GM12892 (cell line): ENCODE results near the gene NGEF.

Experiments
- DNase-seq: peaks from one replicate; pipeline ENCODE4 v3.0.0; 2011; ENCODE audit not compliant: insufficient read length
- FAIRE-seq: peaks from 2 replicates; lab custom pipeline; 2011; peaks lifted over from hg19 to GRCh38; lab: Jason Lieb, UNC
- POLR2A ChIP-seq: IDR thresholded peaks from 2 replicates; pipeline ENCODE4 v1.6.1; 2011; ENCODE audit warnings: low read depth, low read length, control low read depth
- POLR2AphosphoS5 ChIP-seq: IDR thresholded peaks from 2 replicates; pipeline ENCODE4 v1.6.1; 2011; ENCODE audit warnings: low read depth, low read length, control low read depth
- TAF1 ChIP-seq: IDR thresholded peaks from 2 replicates; pipeline ENCODE4 v1.6.1; 2011; ENCODE audit warnings: low read depth, mild to moderate bottlenecking, control low read depth, low read length, borderline replicate concordance

NGEF gene

DNA sequence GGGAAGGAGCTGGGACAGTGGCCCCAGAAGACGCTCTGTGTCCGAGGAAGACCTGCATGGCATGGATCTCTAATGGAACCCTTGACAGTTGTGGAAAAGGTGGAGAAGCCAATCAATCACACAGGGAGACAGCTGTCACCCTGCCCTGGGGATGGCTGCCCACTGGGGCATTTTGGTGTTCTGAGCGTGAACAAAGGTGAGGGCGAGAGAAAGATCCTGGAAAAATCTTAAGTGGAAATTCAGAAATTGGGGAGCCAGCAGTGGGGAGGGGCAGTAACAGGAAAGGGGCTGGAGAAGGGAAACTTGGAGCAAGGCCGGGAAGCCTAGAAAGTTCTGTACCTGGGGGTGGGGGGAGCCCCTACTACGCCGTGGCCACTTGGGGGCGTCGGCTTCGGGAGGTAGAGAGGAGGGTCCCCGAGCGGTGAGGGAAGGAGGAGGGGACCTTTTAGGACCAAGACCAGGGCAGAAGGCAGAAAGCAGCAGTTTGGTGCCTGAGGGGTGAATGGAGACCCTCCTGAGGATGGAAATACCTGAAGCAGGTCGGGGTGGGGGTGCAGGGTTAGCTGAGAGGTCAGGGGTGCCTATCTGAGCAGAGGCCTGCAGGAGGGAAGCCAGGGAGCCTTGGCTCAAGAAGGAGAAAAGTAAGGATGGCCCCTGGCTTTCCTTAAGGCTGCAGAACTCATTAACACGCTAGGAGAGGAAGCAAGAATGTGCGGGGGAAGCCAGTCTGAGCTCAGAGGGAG is 30.0 kb downstream of the NGEF start:
- FAIRE-seq, result no peak

DNA sequence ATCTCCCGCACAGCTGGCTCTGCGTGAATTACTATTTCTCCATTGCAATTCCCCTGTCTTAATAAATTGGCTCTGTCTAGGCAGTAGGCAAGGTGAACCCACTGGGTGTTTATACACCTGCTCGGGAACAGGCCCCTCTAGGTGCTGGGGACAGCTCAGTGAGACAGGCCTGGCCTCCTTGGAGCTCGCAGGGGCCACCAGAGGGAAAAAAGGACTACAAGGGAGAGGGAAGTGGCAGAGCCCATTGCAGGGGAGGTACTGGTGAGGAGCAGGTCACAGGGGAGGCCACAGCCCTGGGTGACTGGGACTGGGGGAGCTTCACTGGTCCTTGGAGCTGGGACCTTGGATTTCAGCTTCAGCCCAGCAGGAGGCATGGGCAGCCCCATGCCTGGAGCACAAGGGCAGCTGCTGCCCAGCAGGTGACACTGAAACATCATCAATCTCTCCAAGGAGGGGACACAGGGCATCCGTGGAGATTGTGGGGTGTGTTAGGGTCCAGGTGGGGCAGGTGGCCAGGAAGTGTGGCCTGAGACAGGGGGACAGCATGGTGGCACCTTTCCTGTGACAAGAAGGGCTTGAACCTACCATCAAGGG is 31.2 kb downstream of the NGEF start:
- TF ChIP-seq TAF1 (no peak), POLR2AphosphoS5 (no peak), POLR2A (no peak)
- no peak for FAIRE-seq
- DNase-seq, result no peak

More for the DNA sequence above, 30.0 kb downstream of the NGEF start:
- no peak for DNase-seq
- TF ChIP-seq POLR2A (no peak), TAF1 (no peak), POLR2AphosphoS5 (no peak)

DNA sequence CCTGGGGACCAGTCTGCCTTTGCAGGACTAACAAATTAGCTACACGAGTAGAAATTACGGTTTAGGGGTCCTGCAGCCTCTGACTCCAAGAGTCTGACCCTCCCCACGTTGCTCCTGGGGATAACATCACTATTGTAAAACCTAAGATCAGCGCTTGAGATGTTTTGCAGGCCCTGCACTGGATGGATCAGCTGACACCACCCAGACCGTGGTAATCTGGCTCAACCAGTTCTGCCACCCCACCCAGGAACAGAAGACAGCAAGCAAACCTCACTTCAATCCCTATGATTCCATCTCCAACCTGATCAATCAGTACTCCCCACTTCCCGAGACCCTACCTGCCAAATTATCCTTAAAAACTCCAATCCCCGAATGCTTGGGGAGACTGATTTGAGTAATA is 31.7 kb downstream of the NGEF start:
- FAIRE-seq (no peak), DNase-seq (no peak)
- TF ChIP-seq POLR2A (no peak), TAF1 (no peak), POLR2AphosphoS5 (no peak)

DNA sequence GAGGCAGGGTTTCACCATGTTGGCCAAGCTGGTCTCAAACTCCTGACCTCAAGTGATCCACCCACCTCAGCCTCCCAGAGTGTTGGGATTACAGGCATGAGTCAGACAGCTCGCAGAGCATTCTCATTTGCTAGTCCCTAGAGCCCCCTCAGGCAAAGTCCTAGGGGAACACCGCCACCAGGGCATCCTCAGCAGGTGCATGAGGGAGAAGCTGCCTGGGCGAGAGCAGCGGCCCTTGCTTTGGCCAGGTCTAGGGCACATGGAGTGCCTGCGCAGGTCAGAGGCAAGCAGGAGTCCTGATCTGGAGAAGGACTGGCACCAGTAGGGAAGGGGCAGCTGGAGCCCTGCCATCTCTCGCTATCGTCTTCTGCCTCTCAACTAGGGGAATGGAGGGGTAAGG is 32.4 kb downstream of the NGEF start:
- no peak for TF ChIP-seq POLR2AphosphoS5
- no peak for TF ChIP-seq POLR2A
- no peak for TF ChIP-seq TAF1
- DNase-seq, result no peak
- FAIRE-seq, result no peak

DNA sequence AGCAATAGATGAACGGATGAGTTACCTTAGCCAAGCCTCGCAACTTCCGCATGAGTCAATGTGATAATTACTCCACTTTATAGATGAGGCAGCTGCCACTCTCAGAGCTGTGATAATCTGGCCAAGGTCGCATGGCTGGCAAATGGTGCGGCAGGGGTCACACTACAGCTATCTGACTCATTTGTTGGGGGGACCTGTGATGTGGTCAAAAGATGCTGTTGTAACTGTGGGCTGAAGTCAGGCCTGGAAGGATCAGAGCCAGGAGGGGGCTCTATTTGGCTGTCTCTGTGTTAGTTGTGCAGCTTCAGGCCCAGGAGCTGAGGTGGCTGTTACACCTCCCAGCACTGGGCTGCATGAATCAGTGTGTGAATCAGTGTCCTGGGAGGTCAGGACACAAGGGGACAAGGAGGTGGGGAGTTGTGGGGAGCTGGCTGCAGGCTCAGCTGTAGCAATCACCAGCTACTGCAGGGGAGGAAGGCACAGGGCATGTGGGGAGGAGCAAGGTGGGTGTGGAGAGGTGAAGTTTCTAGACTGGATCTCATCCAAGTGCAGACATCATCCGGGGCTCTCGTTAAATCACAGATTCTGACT is 33.1 kb downstream of the NGEF start:
- no peak for DNase-seq
- TF ChIP-seq POLR2AphosphoS5 (no peak), POLR2A (no peak), TAF1 (no peak)
- no peak for FAIRE-seq

DNA sequence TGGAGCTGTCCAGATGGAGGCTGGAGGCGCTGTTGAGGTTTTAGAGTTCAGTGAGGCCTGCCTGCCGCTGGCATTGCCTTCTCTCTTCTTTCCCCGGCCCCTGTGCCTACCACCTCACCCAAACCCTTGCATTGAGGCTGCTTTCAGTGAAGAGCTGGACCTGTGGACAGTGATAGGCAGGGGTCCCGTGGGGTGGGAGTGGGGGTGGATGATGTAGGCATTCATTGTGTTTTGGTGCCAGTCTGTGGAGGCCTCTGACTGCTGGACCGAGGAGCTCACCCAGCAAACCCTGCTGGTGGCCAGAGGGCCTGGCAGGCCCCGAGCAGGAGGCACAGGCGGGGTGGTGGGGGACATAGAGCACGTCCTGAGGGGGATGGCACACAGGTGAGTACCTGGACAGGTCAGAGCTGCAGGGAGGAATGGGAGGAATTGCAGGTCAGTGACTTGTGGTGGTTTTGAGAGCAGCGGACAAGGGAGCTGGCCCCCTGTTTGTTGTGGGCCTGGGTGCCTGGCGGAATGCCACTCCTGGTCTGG is 35.6 kb downstream of the NGEF start:
- DNase-seq, result no peak
- no peak for TF ChIP-seq POLR2AphosphoS5
- no peak for TF ChIP-seq POLR2A
- no peak for TF ChIP-seq TAF1
- no peak for FAIRE-seq

DNA sequence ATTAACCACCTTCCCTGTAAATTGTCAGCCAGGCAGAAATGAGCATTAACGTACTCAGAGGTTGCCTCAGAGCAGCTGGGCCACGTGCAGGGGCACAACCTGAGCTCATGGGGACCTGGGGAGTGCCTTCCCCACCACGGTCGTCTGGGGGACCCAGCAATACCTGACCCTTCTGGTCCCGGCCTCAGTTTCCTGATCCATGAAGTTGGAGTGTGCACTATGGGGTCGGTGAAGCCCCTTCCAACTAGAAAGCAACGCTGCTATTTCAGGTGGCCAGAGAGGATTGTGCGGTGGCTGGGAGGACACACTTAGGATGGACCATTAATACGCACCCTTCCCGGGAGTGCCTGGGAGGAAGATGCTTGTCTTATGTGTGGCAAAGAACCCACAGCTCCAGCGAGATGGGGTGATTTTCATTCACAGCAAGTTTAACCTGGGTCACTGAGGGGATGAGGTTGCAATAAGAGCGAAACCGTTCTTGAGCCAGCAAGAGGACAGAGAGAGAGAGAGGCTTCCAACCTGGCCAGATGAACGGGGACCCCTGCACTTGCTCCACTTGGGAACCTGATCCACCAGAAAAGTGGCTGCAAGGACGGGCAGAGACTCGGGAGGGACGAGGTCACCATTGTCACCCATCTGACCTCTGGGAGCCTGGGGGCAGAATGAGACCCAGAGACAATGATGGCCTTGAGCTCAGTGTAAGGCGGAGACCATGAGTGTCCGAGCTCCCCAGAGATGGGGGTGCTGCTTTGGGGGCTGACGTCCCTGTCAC is 36.2 kb downstream of the NGEF start:
- no peak for FAIRE-seq
- DNase-seq, result no peak
- no peak for TF ChIP-seq POLR2A
- TF ChIP-seq TAF1, result no peak
- no peak for TF ChIP-seq POLR2AphosphoS5

DNA sequence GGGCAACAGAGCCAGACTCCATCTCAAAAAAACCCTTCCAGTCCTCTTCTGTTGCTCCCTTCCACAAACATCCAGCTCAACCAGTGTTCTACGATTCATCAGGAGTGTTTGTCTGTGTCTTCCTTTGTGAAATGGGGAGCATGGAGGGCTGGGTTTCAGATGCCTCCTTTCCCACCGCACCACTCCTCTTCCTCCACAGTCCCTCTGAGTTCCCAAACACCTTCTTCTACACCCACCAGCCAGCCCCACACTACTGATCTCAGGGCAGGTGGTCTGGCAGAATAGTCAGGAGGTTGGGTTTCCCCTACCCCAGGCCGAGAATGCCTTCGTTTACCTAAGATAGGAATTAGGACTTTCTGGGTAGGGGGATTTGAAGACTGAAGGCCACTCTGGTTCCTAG is 36.9 kb downstream of the NGEF start:
- FAIRE-seq (no peak), DNase-seq (no peak)
- TF ChIP-seq TAF1, result no peak
- no peak for TF ChIP-seq POLR2A
- TF ChIP-seq POLR2AphosphoS5, result no peak

DNA sequence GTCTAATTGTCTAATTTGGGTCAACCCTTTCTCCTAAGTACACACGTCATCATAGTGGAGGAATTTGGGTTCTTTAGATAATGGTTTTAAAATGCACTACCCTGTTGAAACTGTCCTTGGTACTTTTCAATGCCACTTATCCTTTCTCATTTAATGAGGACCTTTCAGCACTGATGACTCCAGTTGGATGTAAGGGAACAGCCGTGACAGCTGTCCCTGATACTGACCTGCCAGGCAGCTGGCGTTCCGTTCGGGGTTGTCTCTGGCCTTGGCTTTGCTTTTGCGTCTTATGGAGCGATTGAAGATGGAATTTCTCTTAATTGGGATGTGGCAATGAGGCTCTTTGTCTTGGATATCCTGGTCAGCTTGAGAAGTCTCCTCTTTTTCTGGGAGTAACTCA is 38.7 kb downstream of the NGEF start:
- no peak for TF ChIP-seq POLR2A
- TF ChIP-seq TAF1, result no peak
- TF ChIP-seq POLR2AphosphoS5, result no peak
- FAIRE-seq (no peak), DNase-seq (no peak)

DNA sequence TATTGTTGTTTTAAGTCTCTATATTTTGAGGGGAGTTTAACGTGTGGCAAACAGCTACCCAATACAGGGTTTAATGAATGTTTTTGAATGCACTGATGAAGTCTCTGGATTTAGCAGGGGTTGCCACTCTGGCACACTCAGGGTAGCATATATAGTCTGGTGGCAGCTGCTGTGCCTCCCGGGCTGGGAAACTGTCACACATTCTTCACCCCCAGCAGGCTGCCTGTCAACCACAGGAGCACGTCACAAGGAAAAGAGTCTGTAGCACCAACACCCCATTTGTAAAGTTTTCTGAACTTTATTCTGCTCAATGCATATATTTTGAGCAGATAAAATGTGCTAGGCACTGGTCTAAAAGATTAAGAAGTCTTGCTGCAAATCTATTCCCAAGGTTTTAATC is 39.3 kb downstream of the NGEF start:
- no peak for FAIRE-seq
- DNase-seq, result no peak
- TF ChIP-seq POLR2A (no peak), POLR2AphosphoS5 (no peak), TAF1 (no peak)

DNA sequence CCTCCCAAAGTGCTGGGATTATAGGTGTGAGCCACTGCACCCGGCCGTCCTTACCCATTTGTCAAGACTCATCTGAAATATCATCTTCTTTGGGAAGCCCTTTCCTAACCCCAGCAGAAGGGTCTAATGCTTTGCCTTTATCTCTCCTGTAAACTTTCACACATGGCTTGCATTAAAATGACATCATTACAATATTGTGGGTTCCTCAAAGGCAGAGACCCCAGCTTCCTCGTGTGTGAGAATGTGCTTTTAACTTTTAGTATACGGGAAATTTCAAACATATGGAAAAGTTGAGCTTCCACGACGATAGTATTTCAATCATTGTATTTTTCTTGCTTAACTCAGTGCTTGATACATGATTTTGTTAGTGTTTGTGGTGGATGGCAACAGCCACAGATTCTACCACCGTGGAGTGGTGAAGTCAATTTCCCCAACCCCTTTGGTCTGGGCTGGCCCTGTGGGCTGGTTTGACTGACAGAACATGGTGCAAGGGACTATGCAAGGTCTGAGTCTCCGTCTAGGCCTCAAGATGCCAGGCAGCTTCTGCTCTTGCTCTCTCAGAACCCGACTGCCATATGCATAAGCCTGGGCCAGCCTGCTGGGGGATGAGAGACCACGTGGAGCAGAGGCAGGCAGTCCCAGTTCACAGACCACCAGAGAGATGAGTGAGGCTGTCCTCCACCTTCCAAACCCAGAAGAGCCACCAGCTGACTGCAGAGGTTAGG is 39.9 kb downstream of the NGEF start:
- DNase-seq (no peak), FAIRE-seq (no peak)
- no peak for TF ChIP-seq POLR2A
- TF ChIP-seq TAF1, result no peak
- no peak for TF ChIP-seq POLR2AphosphoS5

DNA sequence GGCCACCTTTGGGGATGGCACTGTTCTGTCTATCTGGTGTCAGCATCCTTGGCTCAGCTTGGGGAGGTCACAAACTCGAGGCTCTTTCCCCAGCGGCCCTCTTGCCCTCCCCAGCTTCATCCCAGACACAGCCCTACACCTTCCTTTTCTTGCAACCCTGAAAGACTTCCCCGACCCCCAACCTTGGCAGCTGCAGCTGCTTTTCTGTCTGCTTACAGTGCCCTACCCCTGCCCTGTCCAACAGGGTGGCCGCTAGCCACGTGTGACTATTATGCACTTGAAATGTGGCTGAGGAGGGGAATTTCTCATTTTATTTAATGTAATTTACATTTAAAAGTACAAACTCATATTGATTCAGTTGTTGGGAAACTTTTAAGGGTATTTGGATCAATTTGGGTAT is 41.3 kb downstream of the NGEF start:
- no peak for FAIRE-seq
- TF ChIP-seq POLR2A (no peak), POLR2AphosphoS5 (no peak), TAF1 (no peak)
- DNase-seq, result no peak
